Stimulated activated naive CD4-positive, alpha-beta T cell (primary cell): ENCODE results near the gene PCP2.

ENCODE experiments used
- DNase-seq, 6 experiments: peaks; one replicate each; lab custom pipeline; 2025; lab: John Stamatoyannopoulos, UW

PCP2 gene

GRCh38 chr19:7618771-7619510 is 14.6 kb downstream of the PCP2 start:
- no peak for DNase-seq

- no peak for DNase-seq
Observed at GRCh38 chr19:7618348-7618747, 15.2 kb downstream of the PCP2 start.

GRCh38 chr19:7617735-7618134 is 15.8 kb downstream of the PCP2 start:
- DNase-seq: no peak

- DNase-seq: no peak
Observed at GRCh38 chr19:7617172-7617571, 16.3 kb downstream of the PCP2 start.

- no peak for DNase-seq
Observed at GRCh38 chr19:7614859-7615741, 18.4 kb downstream of the PCP2 start.

- DNase-seq: no peak
Observed at GRCh38 chr19:7612282-7613274, 20.9 kb downstream of the PCP2 start.

- DNase-seq: no peak
Observed at GRCh38 chr19:7611541-7612279, 21.8 kb downstream of the PCP2 start.

- no peak for DNase-seq
Observed at GRCh38 chr19:7610491-7611240, 22.9 kb downstream of the PCP2 start.

GRCh38 chr19:7607874-7608560 is 25.5 kb downstream of the PCP2 start:
- DNase-seq: no peak

GRCh38 chr19:7607212-7607873 is 26.2 kb downstream of the PCP2 start:
- no peak for DNase-seq

- DNase-seq: no peak
Observed at GRCh38 chr19:7606289-7606688, 27.2 kb downstream of the PCP2 start.

GRCh38 chr19:7605490-7606222 is 27.9 kb downstream of the PCP2 start:
- DNase-seq: peak in 2 of 6 experiments; percentile 9 to 25

- DNase-seq: no peak
Observed at GRCh38 chr19:7603919-7604318, 29.6 kb downstream of the PCP2 start.

- DNase-seq: no peak
Observed at GRCh38 chr19:7602935-7603497, 30.5 kb downstream of the PCP2 start.

- no peak for DNase-seq
Observed at GRCh38 chr19:7602240-7602934, 31.1 kb downstream of the PCP2 start.

GRCh38 chr19:7600721-7601120 is 32.8 kb downstream of the PCP2 start:
- no peak for DNase-seq

- no peak for DNase-seq
Observed at GRCh38 chr19:7598180-7598579, 35.3 kb downstream of the PCP2 start.

- no peak for DNase-seq
Observed at GRCh38 chr19:7597689-7598088, 35.8 kb downstream of the PCP2 start.
